22Rv1 (cell line): ENCODE measurements around the gene SMC2.

Experiments
- H3K27ac ChIP-seq: fragments of 450-650 bp; 2 replicates; pipeline ENCODE4 v1.5.1; 2017
- CTCF ChIP-seq: fragments of 450-650 bp; IDR thresholded peaks from 2 replicates; pipeline ENCODE4 v1.5.1; 2017; ENCODE audit warnings: mild to moderate bottlenecking
- ZFX ChIP-seq: fragments of 450-650 bp; IDR thresholded peaks from 2 replicates; pipeline ENCODE4 v1.6.1; 2017; ENCODE audit warnings: antibody characterized with exemption, borderline replicate concordance

The SMC2 gene

DNA sequence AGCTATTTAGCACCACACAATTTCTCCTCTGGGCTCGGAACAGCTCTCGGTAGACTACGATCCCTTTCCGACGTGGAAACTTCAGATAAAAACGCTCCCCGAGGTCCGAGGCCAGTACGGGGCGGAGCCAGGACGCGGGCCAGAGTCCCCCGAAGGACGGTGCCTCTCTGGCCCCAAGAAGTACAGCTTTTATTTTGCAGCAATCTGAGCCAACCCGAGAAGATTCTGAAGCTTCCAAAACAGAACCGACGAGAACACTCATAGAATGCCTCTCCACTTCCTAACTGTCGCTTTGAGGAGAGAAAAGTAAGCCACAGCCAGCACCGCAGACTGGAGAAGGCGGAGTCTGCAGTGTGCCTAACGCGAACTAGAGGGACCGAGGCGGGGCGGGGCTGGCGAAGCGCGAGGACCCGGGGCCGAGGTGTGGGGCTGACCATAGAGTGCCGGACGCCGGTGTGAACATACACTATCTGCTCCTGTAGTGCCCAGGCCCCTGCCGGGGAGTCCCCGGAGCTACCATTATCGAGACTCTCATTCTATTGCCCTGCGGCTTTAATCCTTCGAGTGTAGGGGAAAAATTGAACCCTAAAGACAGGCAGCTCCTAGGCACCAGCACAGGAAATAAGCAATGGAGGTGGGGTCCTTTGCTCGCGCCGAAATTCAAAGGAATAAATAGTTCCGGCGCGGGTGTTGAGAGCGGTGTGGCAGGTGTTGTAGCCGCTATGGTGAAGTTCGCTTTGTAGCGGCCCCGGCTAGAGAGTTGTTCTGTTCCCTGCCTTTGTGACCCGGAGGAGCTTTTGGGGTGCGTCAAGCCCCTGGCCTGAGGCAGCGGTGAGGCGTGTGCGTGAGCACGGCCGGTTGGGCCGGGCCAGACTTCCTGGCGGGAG lies at the start of gene SMC2:
Gene SMC2 (plus strand): TSS at position 663 of the 887 bp plus-strand sequence. CDS start 1,076 bp downstream, outside the sequence.
- peak within 1 kb of the TSS; percentile 94 for H3K27ac ChIP-seq
- TF ChIP-seq ZFX (no peak), CTCF (no peak)

DNA sequence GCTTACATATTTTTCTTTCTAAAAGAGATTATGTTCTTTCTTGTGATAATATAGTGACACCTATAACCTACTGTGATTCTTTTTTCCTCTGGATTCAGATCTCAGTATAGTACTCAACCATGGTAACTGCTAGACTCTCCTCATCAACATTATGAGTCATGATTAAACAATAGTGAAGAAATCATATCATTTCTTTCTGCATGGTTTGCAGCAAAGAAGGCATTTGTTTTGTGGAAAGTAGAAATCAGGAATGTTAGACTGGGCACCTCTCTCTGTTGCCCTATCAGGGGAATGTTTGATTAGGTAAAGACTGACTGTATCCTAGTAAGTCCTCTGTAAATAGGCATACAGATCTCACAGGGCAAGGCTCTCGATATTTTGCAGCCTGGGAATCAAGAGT lies 25.6 kb upstream of the SMC2 start:
- TF ChIP-seq ZFX, result no peak
- TF ChIP-seq CTCF, result no peak
- H3K27ac ChIP-seq, result no peak overlapping the region

DNA sequence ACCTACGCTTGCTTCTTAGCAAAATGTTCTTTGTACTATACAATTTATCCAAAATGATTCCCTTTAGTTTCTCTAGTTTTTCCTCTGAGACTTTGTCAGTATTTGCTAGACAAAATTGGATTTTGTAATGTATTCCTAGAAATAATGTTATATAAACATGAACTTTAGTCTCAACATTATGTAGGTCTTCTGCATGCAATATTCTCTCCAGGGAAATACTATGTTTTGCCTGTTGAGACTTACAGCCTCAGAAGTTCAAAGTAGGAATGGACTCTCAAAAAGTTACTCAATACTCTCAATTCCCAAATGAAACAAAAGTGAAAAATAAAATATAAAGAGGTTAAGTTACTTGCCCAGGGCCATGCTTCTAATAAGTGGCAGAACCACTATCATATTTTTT lies 24.8 kb upstream of the SMC2 start:
- H3K27ac ChIP-seq, result no peak overlapping the region
- no peak for TF ChIP-seq ZFX
- TF ChIP-seq CTCF, result no peak

GRCh38 chr9:104071589-104071988 lies 22.5 kb upstream of the SMC2 start:
- no peak overlapping the region for H3K27ac ChIP-seq
- TF ChIP-seq CTCF, result no peak
- TF ChIP-seq ZFX, result no peak

DNA sequence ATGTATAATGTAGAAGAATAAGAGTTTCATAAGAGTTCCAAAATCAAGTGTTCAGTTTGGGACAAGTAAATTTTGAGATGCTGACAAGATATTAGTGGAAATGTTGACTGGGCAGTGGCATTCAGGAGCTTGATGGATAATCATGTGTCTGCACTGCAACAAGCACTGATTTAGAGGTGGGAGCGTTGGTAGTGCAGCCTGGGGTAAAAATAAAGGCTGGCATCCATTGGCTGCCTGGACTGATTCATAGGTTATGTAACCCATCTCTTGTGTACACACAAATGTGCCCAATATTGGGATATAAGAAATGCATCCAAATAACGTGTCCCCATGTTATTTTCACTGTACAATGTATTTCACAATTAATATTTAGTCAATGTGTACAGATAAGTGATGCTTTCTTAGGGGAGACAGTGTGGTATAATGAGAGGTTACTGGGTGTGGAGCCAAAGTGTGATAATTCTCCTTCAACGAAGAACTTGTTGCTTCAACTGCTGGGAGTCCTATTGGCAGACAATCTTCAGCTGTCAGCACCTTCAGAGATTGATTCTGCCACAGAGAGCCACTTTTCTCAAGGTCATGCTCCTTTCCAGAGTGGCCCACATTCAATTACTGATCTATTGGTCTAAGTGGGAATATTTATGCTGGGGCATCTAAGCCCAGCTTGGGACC lies 20.9 kb upstream of the SMC2 start:
- no peak overlapping the region for H3K27ac ChIP-seq
- no peak for TF ChIP-seq ZFX
- TF ChIP-seq CTCF, result no peak

- TF ChIP-seq ZFX, result no peak
- no peak for TF ChIP-seq CTCF
- H3K27ac ChIP-seq, result no peak overlapping the region
These were observed 20.4 kb upstream of the SMC2 start for GRCh38 chr9:104073770-104074133.

- H3K27ac ChIP-seq, result no peak overlapping the region
- no peak for TF ChIP-seq CTCF
- TF ChIP-seq ZFX, result no peak
These were observed 19.2 kb upstream of the SMC2 start for GRCh38 chr9:104074876-104075275.
